ENCODE data around the gene SIGLEC1.

Gene SIGLEC1

GRCh38 chr20:3679749-3680700, 32.4 kb downstream of the SIGLEC1 start:
- DNase-seq (ENCODE audit: low spot score), result no peak

GRCh38 chr20:3678856-3679720, 33.3 kb downstream of the SIGLEC1 start:
- DNase-seq (ENCODE audit: low spot score), result no peak

GRCh38 chr20:3678198-3678597, 34.2 kb downstream of the SIGLEC1 start:
- no peak for DNase-seq (ENCODE audit: low spot score)

GRCh38 chr20:3677733-3678132, 34.7 kb downstream of the SIGLEC1 start:
- no peak for DNase-seq (ENCODE audit: low spot score)

- peak; percentile 28 for DNase-seq (ENCODE audit: low spot score)
These were observed 37.2 kb downstream of the SIGLEC1 start for GRCh38 chr20:3674995-3675900.

GRCh38 chr20:3674447-3674846, 38.0 kb downstream of the SIGLEC1 start:
- DNase-seq (ENCODE audit: low spot score), result no peak

- no peak for DNase-seq (ENCODE audit: low spot score)
These were observed 39.0 kb downstream of the SIGLEC1 start for GRCh38 chr20:3673221-3674070.

- DNase-seq (ENCODE audit: low spot score), result no peak
These were observed 39.7 kb downstream of the SIGLEC1 start for GRCh38 chr20:3672547-3673171.

GRCh38 chr20:3671986-3672546, 40.3 kb downstream of the SIGLEC1 start:
- DNase-seq (ENCODE audit: low spot score), result no peak

GRCh38 chr20:3670945-3671344, 41.5 kb downstream of the SIGLEC1 start:
- DNase-seq (ENCODE audit: low spot score), result no peak

- DNase-seq (ENCODE audit: low spot score), result no peak
These were observed 41.9 kb downstream of the SIGLEC1 start for GRCh38 chr20:3670511-3670910.

GRCh38 chr20:3669710-3670367, 42.6 kb downstream of the SIGLEC1 start:
- DNase-seq (ENCODE audit: low spot score), result no peak

GRCh38 chr20:3667434-3668037, 44.9 kb downstream of the SIGLEC1 start:
- no peak for DNase-seq (ENCODE audit: low spot score)

- DNase-seq (ENCODE audit: low spot score), result no peak
These were observed 48.5 kb downstream of the SIGLEC1 start for GRCh38 chr20:3663858-3664257.

- no peak for DNase-seq (ENCODE audit: low spot score)
These were observed 49.2 kb downstream of the SIGLEC1 start, which contains the start of gene GFRA4 for GRCh38 chr20:3663031-3663701. Gene GFRA4, minus strand, starts transcription at chr20:3663399. Its CDS starts 0 bp downstream, at chr20:3663399.

Measured in COLO829 (cell line).